Right cardiac atrium (tissue), 5 donors: ENCODE results near the gene RBP5. TPM values are rescaled to one million over a fixed set of nuclear protein-coding genes. Genes with fewer than 3 reads are reported as not detected.
A peak's percentile ranks its signal among the peaks of the same experiment; 100 is the strongest.

Experiments used
- ATAC-seq, 2 donors: fragments of 200-7000 bp; cut with Tn5 transposase; one replicate each; pipeline versions ENCODE4 v1.8.0 to v1.9.1; 2020; ENCODE audit warnings: moderate library complexity in 2 of 2, mild to moderate bottlenecking in 1 of 2
- DNase-seq, 3 donors: peaks; one replicate each; pipeline ENCODE4 v3.0.0-alpha.2; 2020
- H3K27ac ChIP-seq: one replicate; pipeline ENCODE4 v1.5.1; 2013; ENCODE audit warnings: mild to moderate bottlenecking, low read length, control low read depth, moderate library complexity
- H3K27me3 ChIP-seq: one replicate; pipeline ENCODE4 v1.6.1; 2013; ENCODE audit not compliant: control insufficient read depth, insufficient read depth
- H3K4me1 ChIP-seq: one replicate; pipeline ENCODE4 v1.6.1; 2013; ENCODE audit warnings: low read length; ENCODE audit not compliant: control insufficient read depth, insufficient read depth
- H3K4me3 ChIP-seq: one replicate; pipeline ENCODE4 v1.5.1; 2013; ENCODE audit warnings: low read length, control low read depth
- H3K9me3 ChIP-seq: one replicate; pipeline ENCODE4 v1.6.1; 2013; ENCODE audit warnings: low read length; ENCODE audit not compliant: control insufficient read depth
- WGBS: extraction: QIAGEN DNeasy Blood & Tissue Kit; methylation state at CpG from one replicate; pipeline ENCODE4 v1.1.7; 2013; 5-methylcytosine and 5-hydroxymethylcytosine counted together
- intact Hi-C, 4 donors: fragments of 100-400 bp; cut with DNase I; formaldehyde crosslinking; loops; one replicate each; pipeline versions ENCODE4 v1.11.0 to v1.14.0; 2022 to 2023
- polyA plus RNA-seq: library from polyadenylated mRNA; stranded (reverse); fragments of 200-250 nt; gene quantifications from one replicate; pipeline ENCODE4 v1.2.3, GENCODE V29; 2013
- total RNA-seq, 4 donors: library from RNA; stranded (reverse); fragmentation: NEBNext Ultra II Directional; extraction: Animal tissue kit (Norgen Biotek cat#: 25700); gene quantifications; one replicate each; pipeline ENCODE4 v1.2.1, GENCODE V29; 2021
- donor health status: healthy with polysubstance abuse.
- donor health status: DM: no; HTN: yes; CAD: no.
- donor health status: DM: no; HTN: no; CAD: no.
- donor health status: DM: no; HTN: yes; CAD: no; lungs with severe emphysema.
- donor health status: DM: yes; HTN: yes; CAD: no.

Gene RBP5
- total and polyA plus RNA-seq, 5 donors = 0.47 to 1.7 (median 0.71) TPM; not detected in 1

DNA sequence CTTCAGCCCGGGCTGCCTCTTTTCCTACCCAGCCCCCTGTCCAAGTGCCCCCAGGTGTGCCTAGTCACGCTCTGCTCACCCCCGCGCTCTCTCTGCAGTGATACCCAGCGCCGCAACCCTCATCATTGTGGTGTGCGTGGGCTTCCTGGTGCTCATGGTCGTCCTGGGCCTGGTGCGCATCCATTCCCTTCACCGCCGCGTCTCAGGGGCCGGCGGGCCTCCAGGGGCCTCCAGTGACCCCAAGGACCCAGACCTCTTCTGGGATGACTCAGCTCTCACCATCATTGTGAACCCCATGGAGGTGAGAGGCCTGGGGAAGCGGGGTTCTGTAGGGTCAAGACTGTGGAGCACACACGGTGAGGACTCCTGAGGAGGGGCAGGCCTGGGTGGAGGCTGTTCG is 28.7 kb upstream of the RBP5 start:
- Histone ChIP-seq H3K27ac (no peak overlapping the region), H3K27me3 (no peaks in the 10 kb centered on the region), H3K4me3 (no peak overlapping the region), H3K9me3 (no peaks in the 10 kb centered on the region), H3K4me1 (no peaks in the 10 kb centered on the region)
- intact Hi-C loops = no loop called here
- WGBS = 92% methylated on average over 17 of the region's 17 CpGs
- DNase-seq = no peak
- ATAC-seq = no peak

DNA sequence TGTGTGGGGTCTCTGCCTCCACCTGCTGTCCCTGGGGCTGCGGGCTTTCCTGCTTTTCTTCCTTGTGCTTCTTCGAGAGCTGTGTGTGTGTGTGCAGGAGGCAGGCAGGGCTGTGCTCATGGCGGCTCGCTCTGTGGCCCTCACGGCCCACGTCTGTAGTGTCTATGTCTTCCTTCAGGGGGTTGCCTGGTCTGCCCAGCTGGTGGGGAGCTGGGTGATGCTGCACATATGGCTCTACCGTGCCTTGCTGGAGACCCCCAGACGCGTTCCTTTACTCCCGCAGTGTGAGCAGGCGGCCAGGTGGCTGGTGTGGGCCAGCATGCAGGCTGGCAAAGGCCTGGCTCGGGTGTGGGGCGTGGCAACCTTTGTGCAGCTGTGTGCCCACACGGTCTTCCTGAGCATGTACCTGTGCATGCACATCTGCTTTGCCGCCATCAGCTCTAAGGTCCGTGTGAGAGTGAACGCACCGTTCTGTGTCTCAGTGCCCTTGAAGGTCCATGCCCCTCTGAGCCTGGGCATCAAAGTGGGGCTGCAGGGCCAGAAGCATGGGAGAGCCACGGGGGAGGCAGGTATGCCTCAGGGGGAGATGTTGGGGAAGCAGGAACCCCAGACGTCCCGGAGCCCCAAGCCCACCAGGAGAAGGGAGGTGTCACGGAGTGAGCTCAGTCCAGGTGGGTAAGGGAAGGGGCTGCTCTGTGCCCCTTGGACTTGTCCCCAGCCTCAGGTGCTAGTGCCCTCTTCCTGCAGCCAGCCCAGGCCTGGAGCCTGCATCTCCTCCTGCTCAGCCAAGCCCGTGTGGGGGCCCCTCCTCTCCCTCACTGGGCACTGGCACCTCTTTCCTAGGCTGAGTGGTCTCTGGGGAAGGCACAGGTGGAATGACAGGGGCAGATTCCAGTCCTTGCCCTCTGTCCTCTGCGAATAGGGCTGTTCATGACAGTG is 27.8 kb upstream of the RBP5 start:
- Histone ChIP-seq H3K27me3 (no peaks in the 10 kb centered on the region), H3K4me3 (no peak overlapping the region), H3K27ac (no peak overlapping the region), H3K4me1 (no peaks in the 10 kb centered on the region), H3K9me3 (no peaks in the 10 kb centered on the region)
- WGBS = 88% methylated on average over 24 of the region's 24 CpGs
- ATAC-seq = no peak
- intact Hi-C loops = no loop called here
- DNase-seq = no peak

DNA sequence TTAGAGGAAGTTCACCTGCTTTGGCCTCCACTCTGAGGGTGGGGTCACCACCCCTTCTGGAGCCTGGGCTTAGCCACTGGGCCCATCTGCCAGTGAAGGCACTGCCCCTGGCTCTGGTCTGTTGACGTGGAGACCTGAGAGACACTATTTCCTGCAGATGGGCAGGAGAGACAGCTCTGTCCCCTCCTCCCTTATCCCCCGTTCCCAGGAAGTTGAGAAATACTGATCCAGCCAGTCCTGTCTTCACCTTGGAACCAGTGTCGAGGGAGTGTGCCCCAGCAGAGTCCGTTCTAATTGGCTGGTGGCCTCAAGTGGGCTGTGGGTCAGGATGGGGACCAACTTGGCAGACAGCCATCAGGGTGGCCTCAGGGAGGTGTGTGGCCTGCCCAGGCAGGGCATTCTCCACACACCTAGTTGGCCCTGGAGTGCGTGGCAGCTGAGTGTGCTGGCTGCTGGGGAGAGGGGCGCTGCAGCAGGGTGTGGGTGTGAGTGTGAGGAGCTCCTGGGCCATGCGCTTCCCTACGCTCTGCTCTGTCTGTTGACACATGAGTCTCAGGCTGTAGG is 26.9 kb upstream of the RBP5 start:
- H3K27me3 ChIP-seq = no peaks in the 10 kb centered on the region
- intact Hi-C loops = no loop called here
- no peak overlapping the region for H3K4me3 ChIP-seq
- no peak overlapping the region for H3K27ac ChIP-seq
- no peaks in the 10 kb centered on the region for H3K4me1 ChIP-seq
- peak in 1 of 2 donors; percentile 17 for ATAC-seq
- no peak for DNase-seq
- no peaks in the 10 kb centered on the region for H3K9me3 ChIP-seq
- WGBS = 70% methylated on average over 8 of the region's 8 CpGs

DNA sequence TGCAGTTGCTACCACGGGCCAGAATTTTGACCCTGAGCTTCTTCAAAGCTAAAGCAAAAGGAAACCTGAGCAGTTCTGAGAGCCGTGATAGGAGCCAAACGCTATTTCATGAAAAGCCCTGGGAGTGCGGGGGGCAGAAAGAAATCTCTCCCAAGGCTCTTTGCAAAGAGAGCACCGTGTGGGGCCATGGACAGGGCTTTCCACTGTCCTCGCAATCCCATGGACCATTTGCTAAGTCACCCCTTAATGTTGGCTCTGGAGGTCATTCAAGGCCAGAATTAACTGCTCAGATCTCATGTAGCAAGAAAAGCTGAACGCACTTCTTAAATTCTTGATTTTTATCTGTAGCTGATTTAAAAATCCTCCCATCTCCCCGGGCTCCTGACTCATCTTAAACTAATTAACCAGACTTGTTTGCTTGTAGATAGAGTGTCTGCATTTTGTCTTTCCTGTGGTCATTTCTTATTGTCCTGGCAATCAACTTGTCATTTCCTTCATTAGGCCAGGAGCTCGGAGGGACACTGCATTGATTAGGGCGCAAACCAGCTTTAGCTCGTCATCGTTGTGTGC is 26.3 kb upstream of the RBP5 start:
- H3K27me3 ChIP-seq = no peaks in the 10 kb centered on the region
- no peak for ATAC-seq
- 81% methylated on average over 12 of the region's 12 CpGs for WGBS

DNA sequence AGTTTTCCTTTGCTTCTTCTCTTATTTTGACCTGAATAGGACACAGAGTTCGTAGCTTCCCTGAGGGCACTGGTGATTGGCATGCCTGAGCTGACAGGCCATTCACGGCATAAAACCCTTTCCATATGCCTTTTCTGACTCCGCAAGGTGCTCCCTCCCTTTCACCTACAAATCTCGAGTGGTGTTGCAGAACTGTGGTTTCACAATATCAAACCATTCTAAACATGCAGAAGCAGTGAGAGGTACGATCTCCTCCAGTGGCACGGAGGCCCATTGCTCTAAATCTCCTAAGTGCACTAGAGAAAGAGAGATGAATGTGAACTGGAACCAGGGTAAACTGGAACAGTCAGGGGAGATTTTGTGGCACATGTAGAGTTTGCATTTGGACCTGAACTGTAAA is 25.4 kb upstream of the RBP5 start:
- WGBS = 89% methylated on average over 6 of the region's 6 CpGs
- no peaks in the 10 kb centered on the region for H3K27me3 ChIP-seq
- no peak overlapping the region for H3K27ac ChIP-seq
- intact Hi-C loops = no loop called here
- ATAC-seq (no peak), DNase-seq (no peak)
- H3K4me1 ChIP-seq = no peaks in the 10 kb centered on the region
- no peak overlapping the region for H3K4me3 ChIP-seq
- no peaks in the 10 kb centered on the region for H3K9me3 ChIP-seq

More for the DNA sequence above, 26.3 kb upstream of the RBP5 start:
- intact Hi-C loops = no loop called here
- Histone ChIP-seq H3K4me3 (no peak overlapping the region), H3K9me3 (no peaks in the 10 kb centered on the region), H3K27ac (no peak overlapping the region), H3K4me1 (no peaks in the 10 kb centered on the region)
- no peak for DNase-seq

DNA sequence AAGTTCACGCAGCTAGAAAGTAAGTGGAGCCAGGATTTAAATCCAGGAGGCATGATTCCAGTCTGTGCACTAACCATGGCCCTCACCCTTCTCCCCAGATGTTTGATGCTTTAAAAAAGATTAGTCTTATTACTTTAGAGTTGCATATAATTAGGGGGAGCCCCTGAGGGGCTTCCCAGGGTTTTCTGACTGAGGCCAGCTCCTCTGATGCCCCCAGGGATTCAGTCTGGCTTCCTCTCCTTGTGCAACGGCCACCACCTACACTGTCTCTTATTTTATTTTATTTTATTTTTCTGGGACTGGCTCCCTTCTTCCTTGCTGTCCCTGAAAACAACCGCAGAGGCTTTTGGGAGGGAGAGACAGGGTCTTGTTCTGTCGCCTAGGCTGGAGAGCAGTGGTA is 24.1 kb upstream of the RBP5 start:
- Histone ChIP-seq H3K4me1 (no peaks in the 10 kb centered on the region), H3K4me3 (no peak overlapping the region), H3K27me3 (no peaks in the 10 kb centered on the region), H3K27ac (no peak overlapping the region), H3K9me3 (no peaks in the 10 kb centered on the region)
- DNase-seq (no peak), ATAC-seq (no peak)
- 72% methylated on average over 4 of the region's 4 CpGs for WGBS
- intact Hi-C loops = no loop called here

DNA sequence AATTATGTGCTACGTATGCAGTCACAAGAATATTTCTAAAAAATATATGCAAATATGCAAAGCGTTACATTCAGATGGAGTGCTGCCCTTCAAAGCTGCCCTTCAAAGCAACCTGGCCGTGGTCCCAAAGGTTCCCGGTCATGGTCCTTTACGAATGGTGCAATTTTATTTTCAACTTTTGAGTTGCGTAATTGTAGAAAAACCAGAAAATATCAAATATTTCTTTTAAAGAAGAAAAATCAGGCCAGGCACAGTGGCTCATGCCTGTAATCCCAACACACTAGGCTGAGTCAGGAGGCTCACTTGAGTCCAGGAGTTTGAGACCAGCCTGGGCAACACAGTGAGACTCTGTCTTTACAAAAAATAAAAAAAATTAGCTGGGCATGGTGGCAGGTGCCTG is 22.8 kb upstream of the RBP5 start:
- intact Hi-C loops = no loop called here
- WGBS = 93% methylated on average over 6 of the region's 6 CpGs
- no peak for ATAC-seq
- no peaks in the 10 kb centered on the region for H3K4me1 ChIP-seq
- no peak overlapping the region for H3K4me3 ChIP-seq
- no peak overlapping the region for H3K27ac ChIP-seq
- no peak for DNase-seq
- no peaks in the 10 kb centered on the region for H3K27me3 ChIP-seq
- H3K9me3 ChIP-seq = no peaks in the 10 kb centered on the region

DNA sequence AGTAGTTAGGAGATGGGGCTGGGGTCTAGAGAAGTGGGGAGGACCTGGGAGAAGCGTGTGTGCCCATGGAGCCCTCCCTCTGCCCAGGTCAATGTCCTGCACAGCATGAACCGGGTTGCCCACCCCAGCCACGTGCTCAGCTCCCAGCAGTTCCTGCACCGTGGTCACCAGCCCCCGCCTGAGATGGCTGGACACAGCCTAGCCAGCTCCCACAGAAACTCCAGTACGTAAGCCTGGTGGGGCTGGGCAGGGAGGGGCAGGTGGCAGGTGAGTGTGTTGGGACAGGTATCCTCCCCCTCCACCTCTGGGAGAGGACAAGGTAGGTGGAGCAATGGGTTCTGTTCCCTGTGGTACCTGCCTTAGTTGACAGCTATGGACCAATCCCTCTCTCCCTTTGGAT is 22.2 kb upstream of the RBP5 start:
- Histone ChIP-seq H3K4me1 (no peaks in the 10 kb centered on the region), H3K4me3 (no peak overlapping the region), H3K27ac (no peak overlapping the region), H3K9me3 (no peaks in the 10 kb centered on the region), H3K27me3 (no peaks in the 10 kb centered on the region)
- 96% methylated on average over 6 of the region's 6 CpGs for WGBS
- ATAC-seq (no peak), DNase-seq (no peak)
- intact Hi-C loops = no loop called here

DNA sequence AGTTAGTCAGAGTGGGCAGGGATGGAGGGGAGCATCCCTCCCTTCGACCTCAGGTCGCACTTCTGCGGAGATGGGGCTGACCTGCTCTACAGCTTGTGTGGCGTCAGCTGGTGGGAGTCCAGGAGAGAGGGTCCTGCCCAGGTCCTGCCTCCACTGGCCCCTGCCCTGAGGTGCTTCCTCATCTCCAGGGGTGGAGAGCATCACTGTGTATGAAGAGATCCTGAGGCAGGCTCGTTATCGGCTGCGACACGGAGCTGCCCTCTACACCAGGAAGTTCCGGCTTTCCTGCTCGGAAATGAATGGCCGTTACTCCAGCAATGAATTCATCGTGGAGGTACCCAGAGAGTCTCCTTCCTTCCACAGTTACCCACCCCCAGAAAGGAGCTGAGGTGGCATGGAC is 21.7 kb upstream of the RBP5 start:
- Histone ChIP-seq H3K9me3 (no peaks in the 10 kb centered on the region), H3K4me1 (no peaks in the 10 kb centered on the region), H3K27ac (no peak overlapping the region), H3K4me3 (no peak overlapping the region), H3K27me3 (no peaks in the 10 kb centered on the region)
- DNase-seq = no peak
- intact Hi-C loops = no loop called here
- no peak for ATAC-seq
- 77% methylated on average over 12 of the region's 12 CpGs for WGBS

DNA sequence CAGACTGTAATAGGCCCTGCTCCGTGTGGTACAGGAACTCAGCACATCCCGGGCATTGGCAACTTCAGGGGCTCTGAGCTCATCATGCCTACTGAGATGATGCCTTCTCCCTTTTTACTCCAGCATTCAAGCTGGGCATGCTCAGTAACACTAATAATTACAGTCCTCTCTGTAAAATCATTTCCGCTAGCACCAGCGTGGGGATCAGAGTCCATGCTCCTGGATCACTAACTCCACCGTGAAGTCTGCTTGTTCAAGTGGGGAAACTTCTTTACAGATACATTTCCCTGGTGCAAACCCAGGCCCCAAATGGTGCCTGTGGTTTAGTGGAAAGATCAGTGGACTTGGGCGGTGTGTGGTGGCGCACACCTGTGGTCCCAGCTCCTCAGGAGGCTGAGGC is 18.2 kb upstream of the RBP5 start:
- Histone ChIP-seq H3K9me3 (no peaks in the 10 kb centered on the region), H3K4me3 (no peak overlapping the region), H3K27me3 (no peaks in the 10 kb centered on the region), H3K27ac (no peak overlapping the region), H3K4me1 (no peaks in the 10 kb centered on the region)
- WGBS = 93% methylated on average over 7 of the region's 7 CpGs
- intact Hi-C loops = no loop called here
- ATAC-seq (no peak), DNase-seq (no peak)

DNA sequence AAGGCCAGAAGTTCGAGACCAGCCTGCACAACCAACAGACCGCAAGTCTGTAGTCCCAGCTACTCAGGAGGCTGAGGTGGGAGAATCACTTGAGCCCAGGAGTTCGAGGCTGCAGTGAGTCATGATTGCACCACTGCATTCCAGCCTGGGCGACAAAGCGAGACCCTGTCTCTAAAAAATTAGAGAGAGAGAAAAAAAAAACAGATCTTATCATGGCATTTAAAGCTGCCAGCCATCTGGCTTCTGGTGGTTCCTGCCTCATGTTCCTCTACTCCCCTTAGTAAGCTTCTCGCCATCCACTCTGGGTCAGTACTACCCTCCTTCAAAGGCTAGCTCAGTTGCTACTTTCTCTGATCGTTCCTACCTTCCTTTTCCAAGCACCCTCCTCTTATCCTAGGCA is 17.5 kb upstream of the RBP5 start:
- 94% methylated on average over 7 of the region's 7 CpGs for WGBS
- ATAC-seq = no peak
- no peaks in the 10 kb centered on the region for H3K27me3 ChIP-seq
- H3K9me3 ChIP-seq = no peaks in the 10 kb centered on the region
- intact Hi-C loops = no loop called here
- DNase-seq = no peak
- H3K4me3 ChIP-seq = no peak overlapping the region
- H3K27ac ChIP-seq = no peak overlapping the region
- H3K4me1 ChIP-seq = no peaks in the 10 kb centered on the region
